Activated effector memory CD4-positive, alpha-beta T cell treated with Interleukin-2 at 50 U/mL for 16 hours (primary cell): ENCODE results near the gene THAP11.
A peak's percentile ranks its signal among the peaks of the same experiment; 100 is the strongest.
"Not testable (repeated sequence)": the region's sequence is repeated elsewhere in the genome, so short reads cannot be mapped to it uniquely, and the experiment has no call there.

Source experiments
- DNase-seq: peaks from one replicate; pipeline ENCODE4 v3.0.0-alpha.2; 2020

THAP11 gene

GRCh38 chr16:67837811-67838210 lies 4.3 kb upstream of the THAP11 start:
- DNase-seq = no peak

GRCh38 chr16:67841198-67841815 lies 813 bp upstream of the THAP11 start:
- DNase-seq = no peak

GRCh38 chr16:67842509-67843342 lies 606 bp downstream of the THAP11 start:
- peak; percentile 60 for DNase-seq

GRCh38 chr16:67843343-67843765 lies 1.2 kb downstream of the THAP11 start:
- DNase-seq = no peak

- no peak for DNase-seq
These were observed 2.4 kb downstream of the THAP11 start for GRCh38 chr16:67844497-67844896.

- DNase-seq = no peak
These were observed 3.4 kb downstream of the THAP11 start for GRCh38 chr16:67845291-67846062.

- no peak for DNase-seq
These were observed 3.9 kb downstream of the THAP11 start for GRCh38 chr16:67846063-67846319.

GRCh38 chr16:67846320-67847063 lies 4.4 kb downstream of the THAP11 start, which contains the start of gene NUTF2:
TSS of gene NUTF2 (plus strand) at chr16:67846933. CDS start at chr16:67865131, 18,198 bp downstream.
- DNase-seq = peak; percentile 95

- no peak for DNase-seq
These were observed 5.1 kb downstream of the THAP11 start, which contains the start of gene CENPT for GRCh38 chr16:67847064-67847861. TSS of gene CENPT (minus strand) at chr16:67847693. CDS start at chr16:67833859, 13,834 bp downstream.

- DNase-seq = no peak
These were observed 6.0 kb downstream of the THAP11 start for GRCh38 chr16:67848118-67848517.

GRCh38 chr16:67853670-67854069 lies 11.6 kb downstream of the THAP11 start:
- DNase-seq = no peak

GRCh38 chr16:67855789-67856188 lies 13.7 kb downstream of the THAP11 start:
- DNase-seq = no peak

- DNase-seq = no peak
These were observed 14.9 kb downstream of the THAP11 start for GRCh38 chr16:67856927-67857546.

GRCh38 chr16:67857547-67858233 lies 15.6 kb downstream of the THAP11 start:
- DNase-seq = no peak

- no peak for DNase-seq
These were observed 16.4 kb downstream of the THAP11 start for GRCh38 chr16:67858500-67858899.

GRCh38 chr16:67860589-67861398 lies 18.7 kb downstream of the THAP11 start:
- DNase-seq = no peak

- DNase-seq = no peak
These were observed 19.8 kb downstream of the THAP11 start for GRCh38 chr16:67861877-67862276.

GRCh38 chr16:67862623-67863583 lies 20.8 kb downstream of the THAP11 start:
- DNase-seq = no peak

GRCh38 chr16:67864044-67864443 lies 21.9 kb downstream of the THAP11 start:
- DNase-seq = not testable (repeated sequence)
